HG02981 (cell line): ENCODE measurements around the gene ARHGAP42.

ENCODE experiments used
- ATAC-seq: cut with Tn5 transposase; IDR thresholded peaks from one replicate; pipeline ENCODE4 v1.9.1; 2021; ENCODE audit warnings: mild to moderate bottlenecking, moderate library complexity; ENCODE audit not compliant: unreplicated experiment

ARHGAP42 gene

GRCh38 chr11:100791103-100791502, 104.0 kb downstream of the ARHGAP42 start:
- no peak for ATAC-seq

GRCh38 chr11:100791860-100792259, 104.8 kb downstream of the ARHGAP42 start:
- no peak for ATAC-seq

GRCh38 chr11:100793525-100793924, 106.4 kb downstream of the ARHGAP42 start:
- no peak for ATAC-seq

GRCh38 chr11:100794446-100794845, 107.4 kb downstream of the ARHGAP42 start:
- no peak for ATAC-seq

- no peak for ATAC-seq
Measured at GRCh38 chr11:100799445-100799844, 112.4 kb downstream of the ARHGAP42 start.

GRCh38 chr11:100800202-100800601, 113.1 kb downstream of the ARHGAP42 start:
- ATAC-seq = no peak

- no peak for ATAC-seq
Measured at GRCh38 chr11:100801225-100801999, 114.3 kb downstream of the ARHGAP42 start.

- ATAC-seq = no peak
Measured at GRCh38 chr11:100805506-100806199, 118.6 kb downstream of the ARHGAP42 start.

GRCh38 chr11:100806296-100806695, 119.2 kb downstream of the ARHGAP42 start:
- no peak for ATAC-seq

GRCh38 chr11:100808904-100809491, 121.9 kb downstream of the ARHGAP42 start:
- ATAC-seq = no peak

- peak; percentile 52 for ATAC-seq
Measured at GRCh38 chr11:100810146-100810545, 123.1 kb downstream of the ARHGAP42 start.

GRCh38 chr11:100810666-100811065, 123.6 kb downstream of the ARHGAP42 start:
- ATAC-seq = no peak

GRCh38 chr11:100812517-100812916, 125.4 kb downstream of the ARHGAP42 start:
- ATAC-seq = no peak

- no peak for ATAC-seq
Measured at GRCh38 chr11:100815787-100816330, 128.8 kb downstream of the ARHGAP42 start.

GRCh38 chr11:100816823-100817222, 129.7 kb downstream of the ARHGAP42 start:
- ATAC-seq = no peak

- no peak for ATAC-seq
Measured at GRCh38 chr11:100817620-100818019, 130.5 kb downstream of the ARHGAP42 start.

GRCh38 chr11:100820621-100821020, 133.5 kb downstream of the ARHGAP42 start:
- no peak for ATAC-seq

- no peak for ATAC-seq
Measured at GRCh38 chr11:100821198-100821597, 134.1 kb downstream of the ARHGAP42 start.

GRCh38 chr11:100823360-100823759, 136.3 kb downstream of the ARHGAP42 start:
- ATAC-seq = no peak

GRCh38 chr11:100824041-100824809, 137.1 kb downstream of the ARHGAP42 start:
- ATAC-seq = no peak

GRCh38 chr11:100825626-100826025, 138.5 kb downstream of the ARHGAP42 start:
- ATAC-seq = no peak
